Coronary artery (tissue), 2 donors: ENCODE results near the gene ACOT7.

Experiments used
- DNase-seq: peaks from one replicate; pipeline ENCODE4 v3.0.0-alpha.2; 2017; ENCODE audit warnings: low spot score
- H3K27ac ChIP-seq, 2 donors: fragments of 200-600 bp; sonication (generic); one replicate each; pipeline ENCODE4 v1.5.1; 2016 to 2019
- H3K4me3 ChIP-seq: fragments of 200-600 bp; sonication (generic); 2 replicates; pipeline ENCODE4 v1.5.1; 2016; ENCODE audit warnings: mild to moderate bottlenecking, moderate library complexity
- CTCF ChIP-seq: fragments of 200-600 bp; sonication (generic); IDR thresholded peaks from one replicate; pipeline ENCODE4 v1.5.1; 2019; ENCODE audit warnings: antibody characterized with exemption

Gene ACOT7

GRCh38 chr1:6269720-6270400 lies 123.7 kb downstream of the ACOT7 start:
- no peak for DNase-seq
- Histone ChIP-seq H3K4me3 (no peak overlapping the region), H3K27ac (no peak overlapping the region)
- TF ChIP-seq CTCF: no peak

GRCh38 chr1:6269296-6269695 lies 124.3 kb downstream of the ACOT7 start:
- no peak overlapping the region for H3K4me3 ChIP-seq
- no peak overlapping the region for H3K27ac ChIP-seq
- no peak for DNase-seq
- no peak for TF ChIP-seq CTCF

GRCh38 chr1:6268415-6268814 lies 125.2 kb downstream of the ACOT7 start:
- no peak for TF ChIP-seq CTCF
- no peak for DNase-seq
- no peak overlapping the region for H3K27ac ChIP-seq
- H3K4me3 ChIP-seq: no peak overlapping the region

GRCh38 chr1:6267686-6268322 lies 125.8 kb downstream of the ACOT7 start:
- Histone ChIP-seq H3K27ac (no peak overlapping the region), H3K4me3 (no peak overlapping the region)
- no peak for TF ChIP-seq CTCF
- no peak for DNase-seq

GRCh38 chr1:6266641-6267040 lies 126.9 kb downstream of the ACOT7 start:
- H3K4me3 ChIP-seq: no peak overlapping the region
- no peak for TF ChIP-seq CTCF
- no peak for DNase-seq

GRCh38 chr1:6265151-6265550 lies 128.4 kb downstream of the ACOT7 start:
- H3K27ac ChIP-seq: no peak overlapping the region
- DNase-seq: no peak
- no peak for TF ChIP-seq CTCF
- no peak overlapping the region for H3K4me3 ChIP-seq

More at GRCh38 chr1:6266641-6267040, 126.9 kb downstream of the ACOT7 start:
- H3K27ac ChIP-seq: no peak overlapping the region

GRCh38 chr1:6263716-6264115 lies 129.9 kb downstream of the ACOT7 start:
- no peak for TF ChIP-seq CTCF
- H3K27ac ChIP-seq: no peak overlapping the region
- no peak for DNase-seq
- H3K4me3 ChIP-seq: no peak overlapping the region
